Mesothelial cell of epicardium (in vitro differentiated cells): ENCODE measurements around the gene FLYWCH1. TPM values are rescaled to one million over a fixed set of nuclear protein-coding genes. Genes with fewer than 3 reads are reported as not detected.

Source experiments
- DNase-seq, 2 experiments: peaks; one replicate each; pipeline ENCODE4 v3.0.0; 2021; ENCODE audit warnings: low spot score in 2 of 2; ENCODE audit not compliant: unreplicated experiment in 2 of 2
- H3K27ac Mint-ChIP-seq: 2 replicates; pipeline ENCODE4 v1.8.0; 2021; ENCODE audit warnings: mixed read lengths
- H3K27me3 Mint-ChIP-seq: 2 replicates; pipeline ENCODE4 v1.8.0; 2021; ENCODE audit warnings: low read depth, mixed read lengths
- H3K36me3 Mint-ChIP-seq: 2 replicates; pipeline ENCODE4 v1.8.0; 2021; ENCODE audit warnings: mixed read lengths
- H3K4me1 Mint-ChIP-seq: 2 replicates; pipeline ENCODE4 v1.8.0; 2021; ENCODE audit warnings: mixed read lengths
- H3K4me3 Mint-ChIP-seq: 2 replicates; pipeline ENCODE4 v1.8.0; 2021; ENCODE audit warnings: mild to moderate bottlenecking, moderate library complexity, mixed read lengths
- H3K9me3 Mint-ChIP-seq: 2 replicates; pipeline ENCODE4 v1.8.0; 2021; ENCODE audit warnings: mixed read lengths
- total RNA-seq: library from RNA; stranded (reverse); gene quantifications from 3 replicates; pipeline ENCODE4 v1.2.1, GENCODE V29; 2021
- TF ChIP-seq, protein P1 (sequence below): fragments of 200-600 bp; sonication (generic); IDR thresholded peaks from one replicate; pipeline ENCODE4 v1.5.0; 2021; ENCODE audit warnings: antibody characterized with exemption; ENCODE audit not compliant: unreplicated experiment

FLYWCH1 gene
- total RNA-seq, 1 donor from 2014 or later, result 29.4 TPM

GRCh38 chr16:2955438-2955778, 43.7 kb downstream of the FLYWCH1 start:
- TF ChIP-seq, protein P1, sequence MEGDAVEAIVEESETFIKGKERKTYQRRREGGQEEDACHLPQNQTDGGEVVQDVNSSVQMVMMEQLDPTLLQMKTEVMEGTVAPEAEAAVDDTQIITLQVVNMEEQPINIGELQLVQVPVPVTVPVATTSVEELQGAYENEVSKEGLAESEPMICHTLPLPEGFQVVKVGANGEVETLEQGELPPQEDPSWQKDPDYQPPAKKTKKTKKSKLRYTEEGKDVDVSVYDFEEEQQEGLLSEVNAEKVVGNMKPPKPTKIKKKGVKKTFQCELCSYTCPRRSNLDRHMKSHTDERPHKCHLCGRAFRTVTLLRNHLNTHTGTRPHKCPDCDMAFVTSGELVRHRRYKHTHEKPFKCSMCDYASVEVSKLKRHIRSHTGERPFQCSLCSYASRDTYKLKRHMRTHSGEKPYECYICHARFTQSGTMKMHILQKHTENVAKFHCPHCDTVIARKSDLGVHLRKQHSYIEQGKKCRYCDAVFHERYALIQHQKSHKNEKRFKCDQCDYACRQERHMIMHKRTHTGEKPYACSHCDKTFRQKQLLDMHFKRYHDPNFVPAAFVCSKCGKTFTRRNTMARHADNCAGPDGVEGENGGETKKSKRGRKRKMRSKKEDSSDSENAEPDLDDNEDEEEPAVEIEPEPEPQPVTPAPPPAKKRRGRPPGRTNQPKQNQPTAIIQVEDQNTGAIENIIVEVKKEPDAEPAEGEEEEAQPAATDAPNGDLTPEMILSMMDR, result no peak
- Mint-ChIP-seq H3K27ac (no peak overlapping the region), H3K4me3 (no peak overlapping the region), H3K9me3 (no peaks in the 10 kb centered on the region), H3K27me3 (peaks cover 11% of the 10 kb centered on the region), H3K4me1 (peaks cover 10% of the 10 kb centered on the region), H3K36me3 (no peaks in the 10 kb centered on the region)
- DNase-seq, result no peak

- Mint-ChIP-seq H3K36me3 (no peaks in the 10 kb centered on the region), H3K27me3 (peaks cover 11% of the 10 kb centered on the region), H3K4me1 (peaks cover 10% of the 10 kb centered on the region), H3K9me3 (no peaks in the 10 kb centered on the region), H3K27ac (no peak overlapping the region), H3K4me3 (no peak overlapping the region)
- no peak for DNase-seq
- TF ChIP-seq, protein P1, result no peak
Measured at GRCh38 chr16:2955779-2956578, 44.2 kb downstream of the FLYWCH1 start.

DNA sequence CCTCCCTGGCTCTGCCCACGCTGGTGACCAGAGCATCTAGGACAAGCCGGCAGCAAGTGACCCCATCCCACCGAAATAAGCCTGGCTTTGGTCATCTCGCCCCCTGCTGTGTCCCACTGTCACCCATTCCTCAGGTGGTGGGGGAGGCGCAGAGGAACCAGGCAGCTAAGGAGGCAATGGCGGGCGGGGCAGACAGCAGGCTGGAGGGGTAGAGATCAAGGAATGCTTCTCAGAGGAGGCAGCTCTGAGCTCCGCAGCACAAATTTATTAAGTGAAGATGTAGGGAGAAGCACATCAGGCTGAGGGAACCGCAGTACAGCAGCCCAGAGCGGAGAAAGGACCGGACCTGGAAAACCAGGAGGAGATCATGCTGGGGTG, 44.8 kb downstream of the FLYWCH1 start:
- no peaks in the 10 kb centered on the region for H3K9me3 Mint-ChIP-seq
- peaks cover 11% of the 10 kb centered on the region for H3K27me3 Mint-ChIP-seq
- peaks cover 10% of the 10 kb centered on the region for H3K4me1 Mint-ChIP-seq
- TF ChIP-seq, protein P1, result no peak
- no peak overlapping the region for H3K4me3 Mint-ChIP-seq
- H3K27ac Mint-ChIP-seq, result no peak overlapping the region
- no peaks in the 10 kb centered on the region for H3K36me3 Mint-ChIP-seq
- DNase-seq, result no peak

DNA sequence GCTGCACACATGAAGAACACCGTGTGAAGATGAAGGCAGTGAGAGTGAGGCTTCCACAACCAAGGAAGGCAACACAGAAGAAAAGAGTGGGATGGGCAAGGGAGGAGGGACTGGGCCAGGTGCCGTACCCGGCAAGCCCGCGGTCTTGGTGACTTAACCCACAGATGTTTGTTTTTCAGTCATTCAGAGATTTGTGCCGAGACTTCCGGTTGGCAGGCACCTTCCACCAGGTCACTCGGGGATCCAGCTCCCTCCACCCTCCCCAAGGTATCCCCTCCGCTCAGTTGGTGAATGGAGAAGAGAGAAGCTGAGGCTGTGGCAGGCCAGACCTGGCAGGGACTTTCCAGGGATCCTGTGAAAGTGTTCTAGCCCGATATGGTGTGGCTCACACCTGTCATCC, 47.5 kb downstream of the FLYWCH1 start:
- Mint-ChIP-seq H3K36me3 (no peaks in the 10 kb centered on the region), H3K4me3 (no peak overlapping the region), H3K27ac (no peak overlapping the region), H3K9me3 (no peaks in the 10 kb centered on the region), H3K4me1 (peaks cover 19% of the 10 kb centered on the region), H3K27me3 (peaks cover 29% of the 10 kb centered on the region)
- TF ChIP-seq, protein P1, result no peak
- DNase-seq, result no peak

DNA sequence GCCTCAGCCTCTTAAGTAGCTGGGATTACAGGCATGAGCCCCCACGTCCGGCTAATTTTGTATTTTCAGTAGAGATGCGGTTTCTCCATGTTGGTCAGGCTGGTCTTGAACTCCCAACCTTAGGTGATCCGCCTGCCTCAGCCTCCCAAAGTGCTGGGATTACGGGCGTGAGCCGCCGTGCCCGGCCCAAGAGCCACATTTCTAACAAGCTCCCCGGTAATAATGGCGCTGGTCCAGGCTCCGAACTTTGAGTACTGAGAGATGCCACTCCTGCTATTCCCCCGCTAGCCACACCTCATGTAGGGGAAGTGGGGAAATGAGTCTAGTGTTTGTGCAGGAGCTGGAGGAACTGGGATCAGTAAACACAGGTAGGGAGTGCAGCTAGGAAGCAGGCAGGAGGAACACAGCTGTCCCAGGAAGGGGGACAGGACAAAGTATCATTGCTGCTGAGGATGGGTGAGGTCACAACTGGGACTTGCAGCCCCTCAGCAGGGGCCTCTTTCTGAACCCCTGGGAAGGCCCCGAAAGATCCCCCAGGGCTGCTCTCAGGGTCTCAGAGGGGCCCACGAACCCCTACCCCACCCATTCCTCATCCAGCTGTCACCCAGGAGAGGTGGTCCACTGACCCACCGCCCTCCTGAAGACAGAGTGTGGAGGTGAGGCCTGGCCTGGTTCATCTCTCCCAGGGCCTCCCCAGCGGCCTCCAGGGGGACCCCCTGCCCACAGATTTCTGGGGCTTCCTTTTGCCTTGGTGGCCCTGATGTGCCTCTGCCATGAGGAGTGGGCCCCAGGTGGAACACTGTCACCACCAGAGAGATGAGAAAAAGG, 48.7 kb downstream of the FLYWCH1 start:
- Mint-ChIP-seq H3K4me3 (no peak overlapping the region), H3K9me3 (no peaks in the 10 kb centered on the region), H3K36me3 (no peaks in the 10 kb centered on the region), H3K27ac (peak overlapping the region; percentile 53), H3K4me1 (peaks cover 20% of the 10 kb centered on the region), H3K27me3 (peaks cover 29% of the 10 kb centered on the region)
- TF ChIP-seq, protein P1, result no peak
- no peak for DNase-seq
